Neural crest cell (in vitro differentiated cells): Measurements from ENCODE around the gene ANTKMT. TPM values are rescaled to one million over a fixed set of nuclear protein-coding genes. Genes with fewer than 3 reads are reported as not detected.

Experiments used
- DNase-seq: peaks from one replicate; pipeline ENCODE4 v3.0.0; 2021; ENCODE audit warnings: low read depth, mixed read lengths, low spot score
- H3K27ac Mint-ChIP-seq: one replicate; pipeline ENCODE4 v1.8.0; 2021; ENCODE audit warnings: mild to moderate bottlenecking, mixed read lengths; ENCODE audit not compliant: unreplicated experiment
- H3K27me3 Mint-ChIP-seq: 2 replicates; pipeline ENCODE4 v1.8.0; 2021; ENCODE audit warnings: low read depth, mild to moderate bottlenecking, mixed read lengths
- H3K36me3 Mint-ChIP-seq: 2 replicates; pipeline ENCODE4 v1.8.0; 2021; ENCODE audit warnings: low read depth, mild to moderate bottlenecking, mixed read lengths
- H3K4me1 Mint-ChIP-seq: 2 replicates; pipeline ENCODE4 v1.8.0; 2021; ENCODE audit warnings: mixed read lengths
- H3K4me3 Mint-ChIP-seq: one replicate; pipeline ENCODE4 v1.8.0; 2021; ENCODE audit warnings: mild to moderate bottlenecking, mixed read lengths
- H3K9me3 Mint-ChIP-seq: 2 replicates; pipeline ENCODE4 v1.8.0; 2021; ENCODE audit warnings: mixed read lengths
- total RNA-seq: library from RNA; stranded (reverse); gene quantifications from 2 replicates; pipeline ENCODE4 v1.2.1, GENCODE V29; 2021
- TF ChIP-seq, protein P1 (sequence below): fragments of 200-600 bp; sonication (generic); conservative IDR thresholded peaks from 2 replicates; pipeline ENCODE4 v1.5.0; 2021; ENCODE audit warnings: antibody characterized with exemption, mild to moderate bottlenecking

The ANTKMT gene
- total RNA-seq, 1 donor from 2014 or later = 51.1 TPM

DNA sequence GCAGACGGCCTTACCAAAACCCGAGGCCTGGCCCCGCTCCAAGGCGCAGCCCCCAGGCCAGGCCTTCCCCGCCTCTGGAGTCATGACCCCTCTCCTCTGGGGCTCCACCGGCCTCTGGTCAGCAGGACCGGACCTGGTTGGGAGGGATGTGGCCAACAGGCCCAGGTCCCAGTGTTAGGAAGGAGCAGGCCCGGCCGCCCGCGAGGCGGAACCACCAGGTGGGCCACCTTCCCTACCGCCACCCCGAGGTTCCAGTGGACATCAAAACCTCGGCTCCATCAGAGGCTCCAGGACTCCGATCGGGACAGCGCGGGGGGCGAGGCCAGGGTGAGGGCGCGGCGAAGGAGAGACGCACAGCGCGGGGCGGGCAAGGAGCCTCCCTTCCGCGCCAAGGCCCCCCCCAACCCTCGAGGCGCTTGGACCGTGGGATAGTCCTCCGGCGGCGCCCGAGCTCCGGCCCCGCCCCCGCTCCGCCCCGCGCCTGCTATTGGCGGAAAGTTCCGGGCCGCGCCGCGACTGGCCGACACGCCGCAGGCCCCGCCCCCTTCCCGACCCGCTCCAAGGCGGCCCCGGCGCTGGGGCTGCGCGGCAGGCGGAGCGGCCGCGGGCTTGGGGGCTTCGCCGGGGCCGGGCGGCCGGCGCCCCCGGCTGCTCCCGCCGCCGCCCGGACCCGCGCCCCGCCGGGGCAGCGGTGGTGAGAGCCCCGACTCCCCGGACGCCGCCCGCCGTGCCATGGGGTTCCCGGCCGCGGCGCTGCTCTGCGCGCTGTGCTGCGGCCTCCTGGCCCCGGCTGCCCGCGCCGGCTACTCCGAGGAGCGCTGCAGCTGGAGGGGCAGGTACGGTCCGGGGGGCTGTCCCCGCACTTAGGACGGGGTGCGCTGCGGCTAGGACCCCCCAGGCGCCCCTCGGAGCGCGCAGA lies 6.1 kb upstream of the ANTKMT start, which contains the start of gene METRN:
TSS of gene METRN (plus strand) at position 561 of the 919 bp plus-strand sequence. CDS start at position 733, 172 bp downstream.
- peak within 1 kb of the TSS; percentile 96 for H3K27ac Mint-ChIP-seq
- H3K4me1 Mint-ChIP-seq = peaks cover 29% of the 10 kb centered on the region
- peak within 1 kb of the TSS; percentile 95 for H3K4me3 Mint-ChIP-seq
- peaks cover 16% of the 10 kb centered on the region for H3K27me3 Mint-ChIP-seq
- TF ChIP-seq, protein P1, sequence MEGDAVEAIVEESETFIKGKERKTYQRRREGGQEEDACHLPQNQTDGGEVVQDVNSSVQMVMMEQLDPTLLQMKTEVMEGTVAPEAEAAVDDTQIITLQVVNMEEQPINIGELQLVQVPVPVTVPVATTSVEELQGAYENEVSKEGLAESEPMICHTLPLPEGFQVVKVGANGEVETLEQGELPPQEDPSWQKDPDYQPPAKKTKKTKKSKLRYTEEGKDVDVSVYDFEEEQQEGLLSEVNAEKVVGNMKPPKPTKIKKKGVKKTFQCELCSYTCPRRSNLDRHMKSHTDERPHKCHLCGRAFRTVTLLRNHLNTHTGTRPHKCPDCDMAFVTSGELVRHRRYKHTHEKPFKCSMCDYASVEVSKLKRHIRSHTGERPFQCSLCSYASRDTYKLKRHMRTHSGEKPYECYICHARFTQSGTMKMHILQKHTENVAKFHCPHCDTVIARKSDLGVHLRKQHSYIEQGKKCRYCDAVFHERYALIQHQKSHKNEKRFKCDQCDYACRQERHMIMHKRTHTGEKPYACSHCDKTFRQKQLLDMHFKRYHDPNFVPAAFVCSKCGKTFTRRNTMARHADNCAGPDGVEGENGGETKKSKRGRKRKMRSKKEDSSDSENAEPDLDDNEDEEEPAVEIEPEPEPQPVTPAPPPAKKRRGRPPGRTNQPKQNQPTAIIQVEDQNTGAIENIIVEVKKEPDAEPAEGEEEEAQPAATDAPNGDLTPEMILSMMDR = no peak
- no peaks in the 10 kb centered on the region for H3K9me3 Mint-ChIP-seq
- peak; percentile 94 for DNase-seq
- H3K36me3 Mint-ChIP-seq = no peaks in the 10 kb centered on the region

DNA sequence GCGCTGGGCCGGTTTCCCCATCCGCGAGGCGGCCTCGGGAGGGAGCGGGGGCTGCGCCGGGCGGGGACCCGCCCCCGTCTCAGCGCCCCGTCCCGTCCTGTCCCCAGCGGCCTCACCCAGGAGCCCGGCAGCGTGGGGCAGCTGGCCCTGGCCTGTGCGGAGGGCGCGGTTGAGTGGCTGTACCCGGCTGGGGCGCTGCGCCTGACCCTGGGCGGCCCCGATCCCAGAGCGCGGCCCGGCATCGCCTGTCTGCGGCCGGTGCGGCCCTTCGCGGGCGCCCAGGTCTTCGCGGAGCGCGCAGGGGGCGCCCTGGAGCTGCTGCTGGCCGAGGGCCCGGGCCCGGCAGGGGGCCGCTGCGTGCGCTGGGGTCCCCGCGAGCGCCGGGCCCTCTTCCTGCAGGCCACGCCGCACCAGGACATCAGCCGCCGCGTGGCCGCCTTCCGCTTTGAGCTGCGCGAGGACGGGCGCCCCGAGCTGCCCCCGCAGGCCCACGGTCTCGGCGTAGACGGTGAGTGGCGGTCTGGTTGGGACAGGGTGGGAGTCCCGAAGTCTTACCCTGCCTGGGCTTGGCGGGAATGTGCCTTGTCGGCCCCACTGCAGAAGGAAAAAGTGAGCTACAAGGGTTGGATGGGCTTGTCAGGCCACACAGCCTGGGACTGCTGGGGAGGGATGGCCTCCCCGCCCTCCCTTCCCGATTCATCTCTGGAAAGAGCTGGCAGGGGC lies 5.3 kb upstream of the ANTKMT start:
- Mint-ChIP-seq H3K9me3 (no peaks in the 10 kb centered on the region), H3K4me3 (peak overlapping the region; percentile 95), H3K27ac (peak overlapping the region; percentile 96), H3K4me1 (peaks cover 32% of the 10 kb centered on the region), H3K27me3 (peaks cover 17% of the 10 kb centered on the region), H3K36me3 (no peaks in the 10 kb centered on the region)
- DNase-seq = no peak
- TF ChIP-seq, protein P1 = peak; percentile 14

DNA sequence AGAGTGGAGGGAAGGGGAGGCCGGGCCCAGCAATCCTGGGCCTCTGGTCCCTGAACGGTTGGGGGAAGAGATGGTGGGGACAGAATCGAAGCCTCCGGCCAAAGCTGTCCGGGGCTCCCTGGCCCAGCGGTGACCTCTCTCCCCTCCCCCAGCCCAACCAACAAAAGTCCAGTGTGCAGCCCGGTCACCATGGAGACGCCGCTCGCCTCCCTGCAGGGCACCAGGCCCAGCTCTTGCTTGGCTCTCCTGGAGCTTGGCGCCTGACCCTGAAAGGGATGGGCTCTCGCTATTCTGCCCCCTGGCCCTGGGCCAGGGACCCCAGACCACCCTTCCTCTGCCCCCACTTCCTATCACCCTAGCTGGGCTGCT lies 4.8 kb upstream of the ANTKMT start:
- Mint-ChIP-seq H3K27ac (peak overlapping the region; percentile 96), H3K36me3 (no peaks in the 10 kb centered on the region), H3K4me3 (peak overlapping the region; percentile 95), H3K4me1 (peaks cover 32% of the 10 kb centered on the region), H3K27me3 (peaks cover 17% of the 10 kb centered on the region), H3K9me3 (no peaks in the 10 kb centered on the region)
- DNase-seq = peak; percentile 90
- TF ChIP-seq, protein P1 = no peak

DNA sequence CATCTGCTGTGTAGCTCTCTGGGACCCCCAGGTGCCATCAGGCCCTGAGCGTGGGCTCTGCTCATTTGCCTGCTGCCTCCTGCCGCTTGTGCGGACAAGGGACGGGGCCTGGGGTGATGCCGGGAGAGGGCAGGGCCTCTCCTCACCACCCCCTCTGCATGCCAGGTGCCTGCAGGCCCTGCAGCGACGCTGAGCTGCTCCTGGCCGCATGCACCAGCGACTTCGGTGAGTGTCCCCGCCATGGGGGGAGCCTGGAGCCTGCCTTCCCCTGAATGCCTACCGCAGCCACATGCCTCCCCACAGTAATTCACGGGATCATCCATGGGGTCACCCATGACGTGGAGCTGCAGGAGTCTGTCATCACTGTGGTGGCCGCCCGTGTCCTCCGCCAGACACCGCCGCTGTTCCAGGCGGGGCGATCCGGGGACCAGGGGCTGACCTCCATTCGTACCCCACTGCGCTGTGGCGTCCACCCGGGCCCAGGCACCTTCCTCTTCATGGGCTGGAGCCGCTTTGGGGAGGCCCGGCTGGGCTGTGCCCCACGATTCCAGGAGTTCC lies 4.1 kb upstream of the ANTKMT start:
- DNase-seq = no peak
- H3K36me3 Mint-ChIP-seq = no peaks in the 10 kb centered on the region
- H3K9me3 Mint-ChIP-seq = no peaks in the 10 kb centered on the region
- H3K27me3 Mint-ChIP-seq = peaks cover 17% of the 10 kb centered on the region
- peaks cover 32% of the 10 kb centered on the region for H3K4me1 Mint-ChIP-seq
- H3K4me3 Mint-ChIP-seq = peak overlapping the region; percentile 95
- TF ChIP-seq, protein P1 = no peak
- H3K27ac Mint-ChIP-seq = no peak overlapping the region

DNA sequence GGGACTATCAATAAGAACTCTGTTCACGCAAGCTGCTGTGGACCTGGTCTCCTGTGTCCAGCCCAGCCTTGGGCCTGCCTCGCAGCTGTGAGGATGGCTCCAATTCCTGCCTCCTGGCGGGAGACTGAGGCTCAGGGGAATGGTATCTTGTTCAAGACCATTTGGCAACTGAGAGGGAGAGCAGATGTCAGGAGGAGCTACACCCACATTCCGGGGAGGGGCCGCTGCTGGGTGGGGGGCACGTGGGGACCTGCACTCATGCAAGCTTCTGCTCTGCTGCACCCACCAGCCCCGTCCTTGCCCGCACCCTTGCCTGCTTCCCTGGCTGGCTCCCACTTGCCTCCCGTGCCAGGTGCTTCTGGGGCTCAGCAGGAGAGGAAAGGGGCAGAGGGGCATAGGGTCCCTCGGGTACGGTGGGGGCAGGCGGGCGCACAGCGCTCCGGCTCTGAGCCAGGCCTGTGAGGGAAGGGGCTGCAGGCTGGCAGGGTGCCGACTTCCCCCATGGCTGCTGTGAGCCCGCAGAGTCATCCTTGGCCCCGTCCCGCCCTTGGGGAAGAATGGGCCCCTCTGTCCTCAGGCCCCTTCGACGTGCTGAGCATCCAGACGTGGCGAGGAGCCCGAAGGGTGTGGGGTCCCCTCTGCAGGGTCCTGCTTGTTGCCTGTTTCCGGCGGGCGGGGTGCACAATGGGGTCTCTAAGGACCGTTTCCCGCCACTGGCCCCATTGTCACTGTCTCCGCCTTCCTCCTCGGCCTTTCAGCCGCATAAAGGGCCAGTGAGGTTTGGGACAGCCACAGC lies 3.3 kb upstream of the ANTKMT start:
- no peak for DNase-seq
- no peaks in the 10 kb centered on the region for H3K36me3 Mint-ChIP-seq
- peaks cover 30% of the 10 kb centered on the region for H3K4me1 Mint-ChIP-seq
- TF ChIP-seq, protein P1 = no peak
- peaks cover 16% of the 10 kb centered on the region for H3K27me3 Mint-ChIP-seq
- H3K9me3 Mint-ChIP-seq = no peaks in the 10 kb centered on the region
- H3K27ac Mint-ChIP-seq = peak overlapping the region; percentile 86
- H3K4me3 Mint-ChIP-seq = peak overlapping the region; percentile 80
